ENCODE measurements around the gene KCND3.

DNA sequence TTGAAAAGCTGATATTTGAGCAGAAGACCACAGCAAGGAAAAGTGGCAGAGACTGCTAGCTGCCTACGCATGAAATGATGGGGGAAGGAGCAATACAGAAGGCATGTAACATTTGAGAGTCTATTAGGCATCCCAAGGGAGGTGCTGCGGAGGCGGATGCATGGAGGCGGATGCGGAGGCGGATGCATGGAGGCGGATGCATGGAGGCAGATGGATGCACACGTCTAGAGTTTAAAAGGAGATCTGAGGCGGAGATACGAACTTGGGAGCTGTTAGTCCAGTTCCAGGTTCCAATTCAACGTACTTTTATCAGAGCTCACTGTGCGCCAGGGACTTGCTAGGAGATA lies 234.5 kb downstream of the KCND3 start:
- TF ChIP-seq POLR2A (IDR thresholded peaks at IDR 0.05): no peak
- TF ChIP-seq CTCF (IDR thresholded peaks at IDR 0.05): no peak

All from tibial nerve (tissue), 3 donors.